ENCODE data around the gene CDHR1. TPM values are rescaled to one million over a fixed set of nuclear protein-coding genes. Genes with fewer than 3 reads are reported as not detected.

The CDHR1 gene
- polyA plus RNA-seq, 1 of the 3 experiments (the other 2 are of a cell fraction): 0.02 TPM

GRCh38 chr10:84197643-84198042 is 3.3 kb downstream of the CDHR1 start:
- DNase-seq: no peak
- H3K4me2 ChIP-seq: no peak overlapping the region
- 10% methylated on average over 3 of the region's 5 CpGs for WGBS (ENCODE audit: low lambda C conversion rate)
- H4K20me1 ChIP-seq (ENCODE audit: insufficient read depth): no peaks in the 10 kb centered on the region
- TF ChIP-seq USF1 (IDR thresholded peaks at IDR 0.05; ENCODE audit: borderline replicate concordance, low read depth) (no peak), FOXM1 (IDR thresholded peaks at IDR 0.05; ENCODE audit: low read depth) (no peak), MEF2A (IDR thresholded peaks at IDR 0.05; ENCODE audit: borderline replicate concordance, low read depth) (no peak), CHD2 (IDR thresholded peaks at IDR 0.05; ENCODE audit: low read length, partially characterized antibody) (no peak)
- H3K27ac ChIP-seq (ENCODE audit: low read depth in 2 of 2, low read length in 1 of 2): no peak overlapping the region
- no peak overlapping the region for H2AFZ ChIP-seq (ENCODE audit: low read depth)
- no peaks in the 10 kb centered on the region for H3K27me3 ChIP-seq (ENCODE audit: insufficient read depth)
- ChIA-PET POLR2A (no interaction called here), CTCF (interaction anchor here (1.4 to 5.7 kb wide), 3 partner anchors 8 to 50 kb away, joined by 3 to 34 read pairs (median 13); no protein-coding TSS in a partner anchor)
- H3K9me3 ChIP-seq: no peaks in the 10 kb centered on the region
- H3K9me2 ChIP-seq: no peaks in the 10 kb centered on the region
- H3K4me1 ChIP-seq (ENCODE audit: control insufficient read depth in 1 of 2, insufficient read depth in 2 of 2, low read depth in 1 of 2, low read length in 1 of 2): peaks cover 0 to 11% of the 10 kb centered on the region in 2 experiments; a peak in 1 of 4 replicates
- no peak overlapping the region for H3K9ac ChIP-seq
- no peaks in the 10 kb centered on the region for H3F3A ChIP-seq (replicated peaks; ENCODE audit: insufficient read depth)
- no peaks in the 10 kb centered on the region for H3K79me2 ChIP-seq (ENCODE audit: insufficient read depth)
- no peaks in the 10 kb centered on the region for H3K36me3 ChIP-seq (replicated peaks in 1 of 2; ENCODE audit: control insufficient read depth in 1 of 2, insufficient read depth in 2 of 2, low read length in 1 of 2)
- H3K4me3 ChIP-seq (ENCODE audit: low read depth in 2 of 2, low read length in 1 of 2): no peak overlapping the region

GRCh38 chr10:84198206-84198915 is 4.0 kb downstream of the CDHR1 start:
- H3K4me1 ChIP-seq (ENCODE audit: control insufficient read depth in 1 of 2, insufficient read depth in 2 of 2, low read depth in 1 of 2, low read length in 1 of 2): peaks cover 0 to 11% of the 10 kb centered on the region in 2 experiments; a peak in 1 of 4 replicates
- no peak overlapping the region for H3K4me2 ChIP-seq
- TF ChIP-seq RAD21 (IDR thresholded peaks at IDR 0.05; ENCODE audit: low read length): no peak
- TF ChIP-seq GATA2 (CRISPR knock-in tag; IDR thresholded peaks at IDR 0.05): no peak
- no peak overlapping the region for H3K4me3 ChIP-seq (ENCODE audit: low read depth in 2 of 2, low read length in 1 of 2)
- CTCF ChIA-PET: interaction anchor here (1.4 to 3.1 kb wide), 2 partner anchors 10 to 51 kb away, joined by 3 to 13 read pairs; no protein-coding TSS in a partner anchor
- no peaks in the 10 kb centered on the region for H3K36me3 ChIP-seq (replicated peaks in 1 of 2; ENCODE audit: control insufficient read depth in 1 of 2, insufficient read depth in 2 of 2, low read length in 1 of 2)
- no peaks in the 10 kb centered on the region for H3F3A ChIP-seq (replicated peaks; ENCODE audit: insufficient read depth)
- no peaks in the 10 kb centered on the region for H3K27me3 ChIP-seq (ENCODE audit: insufficient read depth)
- H3K27ac ChIP-seq (ENCODE audit: low read depth in 2 of 2, low read length in 1 of 2): no peak overlapping the region
- H3K79me2 ChIP-seq (ENCODE audit: insufficient read depth): no peaks in the 10 kb centered on the region
- H3K9ac ChIP-seq: no peak overlapping the region
- POLR2A ChIA-PET: no interaction called here
- no peak overlapping the region for H2AFZ ChIP-seq (ENCODE audit: low read depth)
- no peak for DNase-seq
- 55% methylated on average over 7 of the region's 7 CpGs for WGBS (ENCODE audit: low lambda C conversion rate)
- H3K9me2 ChIP-seq: no peaks in the 10 kb centered on the region
- no peaks in the 10 kb centered on the region for H4K20me1 ChIP-seq (ENCODE audit: insufficient read depth)
- H3K9me3 ChIP-seq: no peaks in the 10 kb centered on the region

- H4K20me1 ChIP-seq (ENCODE audit: insufficient read depth): no peaks in the 10 kb centered on the region
- H3K27ac ChIP-seq (ENCODE audit: low read depth in 2 of 2, low read length in 1 of 2): no peak overlapping the region
- H3K4me3 ChIP-seq (ENCODE audit: low read depth in 2 of 2, low read length in 1 of 2): no peak overlapping the region
- no peaks in the 10 kb centered on the region for H3K9me3 ChIP-seq
- no peaks in the 10 kb centered on the region for H3K36me3 ChIP-seq (replicated peaks in 1 of 2; ENCODE audit: control insufficient read depth in 1 of 2, insufficient read depth in 2 of 2, low read length in 1 of 2)
- DNase-seq: no peak
- POLR2A ChIA-PET: no interaction called here
- H3F3A ChIP-seq (replicated peaks; ENCODE audit: insufficient read depth): no peaks in the 10 kb centered on the region
- H2AFZ ChIP-seq (ENCODE audit: low read depth): no peak overlapping the region
- no peak overlapping the region for H3K4me2 ChIP-seq
- H3K79me2 ChIP-seq (ENCODE audit: insufficient read depth): no peaks in the 10 kb centered on the region
- no peaks in the 10 kb centered on the region for H3K4me1 ChIP-seq (ENCODE audit: control insufficient read depth in 1 of 2, insufficient read depth in 2 of 2, low read depth in 1 of 2, low read length in 1 of 2)
- no peak overlapping the region for H3K9ac ChIP-seq
- CTCF ChIA-PET: interaction anchor here (1.0 to 2.0 kb wide), 2 partner anchors 51 to 52 kb away, joined by 3 to 9 read pairs; no protein-coding TSS in a partner anchor
- H3K9me2 ChIP-seq: no peaks in the 10 kb centered on the region
- no peaks in the 10 kb centered on the region for H3K27me3 ChIP-seq (ENCODE audit: insufficient read depth)
- 50% methylated on average over 8 of the region's 11 CpGs for WGBS (ENCODE audit: low lambda C conversion rate)
- TF ChIP-seq PBX3 (IDR thresholded peaks at IDR 0.05) (no peak), RXRA (IDR thresholded peaks at IDR 0.05; ENCODE audit: borderline replicate concordance, low read depth) (no peak), POLR2AphosphoS5 (IDR thresholded peaks at IDR 0.05; ENCODE audit: low read depth, low read length) (no peak), CHD2 (IDR thresholded peaks at IDR 0.05; ENCODE audit: low read length, partially characterized antibody) (no peak), MXI1 (IDR thresholded peaks at IDR 0.05; ENCODE audit: low read depth, low read length) (no peak), SMC3 (IDR thresholded peaks at IDR 0.05; ENCODE audit: low read depth, low read length) (no peak), TEAD4 (IDR thresholded peaks at IDR 0.05; ENCODE audit: borderline replicate concordance, insufficient read depth) (no peak), SIN3A (IDR thresholded peaks at IDR 0.05; ENCODE audit: borderline replicate concordance, low read depth, low read length) (no peak), GATA2 (CRISPR knock-in tag; IDR thresholded peaks at IDR 0.05) (no peak), FOXJ3 (CRISPR knock-in tag; IDR thresholded peaks at IDR 0.05) (no peak), RCOR1 (IDR thresholded peaks at IDR 0.05; ENCODE audit: low read length) (no peak), NFIC (IDR thresholded peaks at IDR 0.05; ENCODE audit: borderline replicate concordance) (no peak), FOSL2 (IDR thresholded peaks at IDR 0.05; ENCODE audit: borderline replicate concordance, low read depth) (no peak), IRF3 (IDR thresholded peaks at IDR 0.05; ENCODE audit: low read depth, low read length) (no peak), NRF1 (IDR thresholded peaks at IDR 0.05; ENCODE audit: low read depth, low read length) (no peak)
These were observed 6.4 kb downstream of the CDHR1 start for GRCh38 chr10:84200537-84201243.

All from SK-N-SH (cell line).